Adrenal gland (tissue), 12 donors: ENCODE results near the gene FHOD3. TPM values are rescaled to one million over a fixed set of nuclear protein-coding genes. Genes with fewer than 3 reads are reported as not detected.

Experiments
- DNase-seq, 7 donors: peaks; one replicate each; pipeline ENCODE4 v3.0.0-alpha.2; 2019 to 2020
- H3K27ac ChIP-seq, 5 donors: fragments of 200-600 bp; sonication (generic) in 4 of 5; 1 replicate in 3 of 5; 2 replicates in 2 of 5; pipeline versions ENCODE4 v1.5.1 to v1.8.0; 2016 to 2020; ENCODE audit warnings: mild to moderate bottlenecking in 1 of 5
- H3K27me3 ChIP-seq: fragments of 200-600 bp; 2 replicates; pipeline ENCODE4 v1.8.0; 2021
- H3K36me3 ChIP-seq, 2 donors: fragments of 200-600 bp; replicated peaks in 1 of 2; 1 replicate in 1 of 2; 2 replicates in 1 of 2; pipeline versions ENCODE4 v1.5.1 to v1.8.0; 2018 to 2022
- H3K4me1 ChIP-seq, 2 donors: fragments of 200-600 bp; replicated peaks in 1 of 2; 1 replicate in 1 of 2; 2 replicates in 1 of 2; pipeline versions ENCODE4 v1.5.1 to v1.8.0; 2018 to 2021
- H3K4me3 ChIP-seq, 4 donors: fragments of 200-600 bp; sonication (generic) in 3 of 4; one replicate each; pipeline ENCODE4 v1.5.1; 2016 to 2018
- H3K9me3 ChIP-seq, 3 donors: fragments of 200-600 bp; sonication (generic) in 1 of 3; replicated peaks in 1 of 3; 1 replicate in 2 of 3; 2 replicates in 1 of 3; pipeline versions ENCODE4 v1.5.1 to v1.8.0; 2016 to 2021
- CTCF ChIP-seq, 6 experiments: fragments of 450-650 bp in 4 of 6; fragments of 200-600 bp in 2 of 6; sonication (generic) in 1 of 6; IDR thresholded peaks; 1 replicate in 5 of 6; 2 replicates in 1 of 6; pipeline versions ENCODE4 v1.5.1 to v1.8.0; 2016 to 2021; ENCODE audit warnings: antibody characterized with exemption in 6 of 6, mild to moderate bottlenecking in 2 of 6, moderate library complexity in 1 of 6
- POLR2A ChIP-seq, 2 donors: fragments of 450-650 bp; IDR thresholded peaks; one replicate each; pipeline ENCODE4 v1.6.1; 2017; ENCODE audit warnings: antibody characterized with exemption in 2 of 2, mild to moderate bottlenecking in 2 of 2, moderate library complexity in 1 of 2
- WGBS, 4 donors: extraction: QIAGEN DNeasy Blood & Tissue Kit in 2 of 4; methylation state at CpG; one replicate each; pipeline versions ENCODE4 v1.1.5 to v1.1.7; 2013 to 2017; 5-methylcytosine and 5-hydroxymethylcytosine counted together
- intact Hi-C, 2 donors: fragments of 100-400 bp; cut with DNase I; formaldehyde crosslinking; loops; one replicate each; pipeline versions ENCODE4 v1.14.1 to v1.15.0; 2022 to 2023
- polyA plus RNA-seq, 3 donors: library from polyadenylated mRNA; stranded (reverse); fragments of 200-250 nt in 2 of 3; fragments of 350-450 nt in 1 of 3; fragmentation: Illumina TruSeq in 1 of 3; extraction: RNeasy Lipid Tissue Mini Kit (QIAGEN cat#74804) in 1 of 3; gene quantifications; one replicate each; pipeline ENCODE4 v1.2.3, GENCODE V29; 2013 to 2014
- total RNA-seq, 9 donors: library from RNA; depleted of rRNA in 4 of 9; stranded (reverse); fragments of >200 nt in 4 of 9; fragments of 120-200 nt in 1 of 9; fragmentation: NEBNext Ultra II Directional in 1 of 9; extraction: Animal tissue kit (Norgen Biotek cat#: 25700) in 1 of 9; gene quantifications; one replicate each; pipeline versions ENCODE4 v1.1.0 to v1.2.4, GENCODE V29; 2013 to 2023
- donor health status: healthy with polysubstance abuse.
- donor health status: Bipolar disorder and iron deficiency.
- donor health status: DM: yes; HTN: yes; CAD: no.
- donor health status: DM: no; HTN: no; CAD: no.
- donor health status: DM: no; HTN: no; CAD: no.
- donor health status: DM: yes; HTN: yes; CAD: no.

Gene FHOD3
- total and polyA plus RNA-seq, 12 donors: 17.5 to 87.9 (median 48.5) TPM

GRCh38 chr18:36736094-36736493, 438.6 kb downstream of the FHOD3 start:
- Histone ChIP-seq H3K4me3 (no peak overlapping the region), H3K27me3 (no peaks in the 10 kb centered on the region), H3K36me3 (peaks cover 0 to 6% of the 10 kb centered on the region in 2 donors), H3K27ac (peak overlapping the region in 1 of 5 donors; percentile 15), H3K9me3 (no peaks in the 10 kb centered on the region), H3K4me1 (no peaks in the 10 kb centered on the region)
- 90 to 95% (median 95%) methylated on average over 4 to 6 of the region's 6 CpGs for WGBS, 4 donors
- DNase-seq: no peak
- intact Hi-C loops: no loop called here
- TF ChIP-seq CTCF (IDR thresholded peaks at IDR 0.05) (no peak), POLR2A (IDR thresholded peaks at IDR 0.05) (no peak)

GRCh38 chr18:36737316-36737715, 439.8 kb downstream of the FHOD3 start:
- 89 to 96% (median 93%) methylated on average over 3 of the region's 3 CpGs for WGBS, 4 donors
- H3K36me3 ChIP-seq: peaks cover 0 to 11% of the 10 kb centered on the region in 2 donors
- H3K27ac ChIP-seq: no peak overlapping the region
- no peak overlapping the region for H3K4me3 ChIP-seq
- no peaks in the 10 kb centered on the region for H3K9me3 ChIP-seq
- H3K4me1 ChIP-seq: no peaks in the 10 kb centered on the region
- TF ChIP-seq POLR2A (IDR thresholded peaks at IDR 0.05): no peak
- no peak for TF ChIP-seq CTCF (IDR thresholded peaks at IDR 0.05)
- H3K27me3 ChIP-seq: no peaks in the 10 kb centered on the region
- intact Hi-C loops: no loop called here
- DNase-seq: peak in 1 of 7 donors; percentile 55

GRCh38 chr18:36744261-36744876, 446.9 kb downstream of the FHOD3 start:
- Histone ChIP-seq H3K9me3 (no peaks in the 10 kb centered on the region), H3K4me1 (no peaks in the 10 kb centered on the region), H3K36me3 (peaks cover 0 to 20% of the 10 kb centered on the region in 2 donors), H3K4me3 (no peak overlapping the region), H3K27ac (no peak overlapping the region), H3K27me3 (no peaks in the 10 kb centered on the region)
- intact Hi-C loops: no loop called here
- 83 to 94% (median 88%) methylated on average over 6 of the region's 6 CpGs for WGBS, 4 donors
- no peak for DNase-seq
- TF ChIP-seq CTCF (IDR thresholded peaks at IDR 0.05) (no peak), POLR2A (IDR thresholded peaks at IDR 0.05) (no peak)

- Histone ChIP-seq H3K4me3 (no peak overlapping the region), H3K27ac (no peak overlapping the region), H3K36me3 (peaks cover 0 to 20% of the 10 kb centered on the region in 2 donors), H3K4me1 (no peaks in the 10 kb centered on the region), H3K9me3 (no peaks in the 10 kb centered on the region), H3K27me3 (no peaks in the 10 kb centered on the region)
- no peak for DNase-seq
- 93 to 96% (median 94%) methylated on average over 22 to 25 of the region's 25 CpGs for WGBS, 4 donors
- intact Hi-C loops: no loop called here
- TF ChIP-seq CTCF (IDR thresholded peaks at IDR 0.05) (no peak), POLR2A (IDR thresholded peaks at IDR 0.05) (no peak)
Observed at GRCh38 chr18:36745219-36745975, 447.9 kb downstream of the FHOD3 start.
